ENCODE measurements around the gene FERMT2. TPM values are rescaled to one million over a fixed set of nuclear protein-coding genes. Genes with fewer than 3 reads are reported as not detected.

FERMT2 gene
- total RNA-seq, 4 donors from 2014 or later = 8.4 to 27.0 (median 15.1) TPM

DNA sequence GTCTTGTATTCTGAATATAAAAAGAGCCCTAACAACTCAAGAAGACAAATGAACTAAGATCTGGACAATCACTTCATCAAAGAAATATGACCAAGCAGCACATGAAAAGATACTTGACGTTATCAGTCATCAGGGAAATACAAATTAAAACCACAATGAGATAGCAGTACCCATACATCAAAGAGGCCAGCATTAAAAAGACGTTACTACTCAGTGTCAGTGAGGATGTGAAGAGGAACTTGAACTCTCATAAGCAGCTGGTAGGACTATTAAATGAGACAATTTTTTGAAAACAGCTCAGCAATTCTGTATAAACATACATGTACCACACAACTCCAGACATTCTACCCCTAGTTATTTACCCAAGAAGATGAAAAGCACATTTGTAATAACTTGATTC, 55.9 kb downstream of the FERMT2 start:
- intact Hi-C loops (cut with DNase I; ENCODE audit: low total_unique reads) = no loop called here
- no peak for DNase-seq (ENCODE audit: low spot score in 2 of 2)
- TF ChIP-seq, protein P1, sequence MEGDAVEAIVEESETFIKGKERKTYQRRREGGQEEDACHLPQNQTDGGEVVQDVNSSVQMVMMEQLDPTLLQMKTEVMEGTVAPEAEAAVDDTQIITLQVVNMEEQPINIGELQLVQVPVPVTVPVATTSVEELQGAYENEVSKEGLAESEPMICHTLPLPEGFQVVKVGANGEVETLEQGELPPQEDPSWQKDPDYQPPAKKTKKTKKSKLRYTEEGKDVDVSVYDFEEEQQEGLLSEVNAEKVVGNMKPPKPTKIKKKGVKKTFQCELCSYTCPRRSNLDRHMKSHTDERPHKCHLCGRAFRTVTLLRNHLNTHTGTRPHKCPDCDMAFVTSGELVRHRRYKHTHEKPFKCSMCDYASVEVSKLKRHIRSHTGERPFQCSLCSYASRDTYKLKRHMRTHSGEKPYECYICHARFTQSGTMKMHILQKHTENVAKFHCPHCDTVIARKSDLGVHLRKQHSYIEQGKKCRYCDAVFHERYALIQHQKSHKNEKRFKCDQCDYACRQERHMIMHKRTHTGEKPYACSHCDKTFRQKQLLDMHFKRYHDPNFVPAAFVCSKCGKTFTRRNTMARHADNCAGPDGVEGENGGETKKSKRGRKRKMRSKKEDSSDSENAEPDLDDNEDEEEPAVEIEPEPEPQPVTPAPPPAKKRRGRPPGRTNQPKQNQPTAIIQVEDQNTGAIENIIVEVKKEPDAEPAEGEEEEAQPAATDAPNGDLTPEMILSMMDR (IDR thresholded peaks at IDR 0.05) = no peak
- TF ChIP-seq POLR2A (IDR thresholded peaks at IDR 0.05) = no peak
- H3K4me3 ChIP-seq (ENCODE audit: low read depth, poor library complexity, severe bottlenecking) = no peak overlapping the region
- WGBS, 2 donors = 46 to 56% methylated on average over 2 of the region's 2 CpGs

DNA sequence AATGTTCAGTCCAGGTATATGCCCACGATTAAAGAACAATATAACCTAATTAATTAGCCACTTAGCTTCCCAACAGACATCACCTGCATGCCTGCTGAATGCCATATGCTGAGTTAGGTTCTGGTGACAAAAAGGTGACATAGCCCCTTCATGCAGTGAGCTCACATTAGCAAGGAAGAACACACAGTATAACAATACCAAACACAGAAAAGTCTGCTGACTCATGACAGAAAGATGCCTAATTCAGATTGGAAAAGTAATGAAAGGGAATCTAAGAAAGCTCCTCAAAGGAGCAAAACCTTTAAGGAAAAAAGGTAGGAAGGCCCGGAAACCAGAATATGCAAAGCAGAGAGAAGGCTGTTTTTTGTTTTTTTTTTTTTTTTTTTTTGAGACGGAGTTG, 59.0 kb downstream of the FERMT2 start:
- TF ChIP-seq, protein P1 (IDR thresholded peaks at IDR 0.05) = no peak
- TF ChIP-seq POLR2A (IDR thresholded peaks at IDR 0.05) = no peak
- no peak for DNase-seq (ENCODE audit: low spot score in 2 of 2)
- WGBS, 2 donors = 94 to 96% methylated on average over 3 of the region's 3 CpGs
- H3K4me3 ChIP-seq (ENCODE audit: low read depth, poor library complexity, severe bottlenecking) = no peak overlapping the region
- intact Hi-C loops (cut with DNase I; ENCODE audit: low total_unique reads) = no loop called here

DNA sequence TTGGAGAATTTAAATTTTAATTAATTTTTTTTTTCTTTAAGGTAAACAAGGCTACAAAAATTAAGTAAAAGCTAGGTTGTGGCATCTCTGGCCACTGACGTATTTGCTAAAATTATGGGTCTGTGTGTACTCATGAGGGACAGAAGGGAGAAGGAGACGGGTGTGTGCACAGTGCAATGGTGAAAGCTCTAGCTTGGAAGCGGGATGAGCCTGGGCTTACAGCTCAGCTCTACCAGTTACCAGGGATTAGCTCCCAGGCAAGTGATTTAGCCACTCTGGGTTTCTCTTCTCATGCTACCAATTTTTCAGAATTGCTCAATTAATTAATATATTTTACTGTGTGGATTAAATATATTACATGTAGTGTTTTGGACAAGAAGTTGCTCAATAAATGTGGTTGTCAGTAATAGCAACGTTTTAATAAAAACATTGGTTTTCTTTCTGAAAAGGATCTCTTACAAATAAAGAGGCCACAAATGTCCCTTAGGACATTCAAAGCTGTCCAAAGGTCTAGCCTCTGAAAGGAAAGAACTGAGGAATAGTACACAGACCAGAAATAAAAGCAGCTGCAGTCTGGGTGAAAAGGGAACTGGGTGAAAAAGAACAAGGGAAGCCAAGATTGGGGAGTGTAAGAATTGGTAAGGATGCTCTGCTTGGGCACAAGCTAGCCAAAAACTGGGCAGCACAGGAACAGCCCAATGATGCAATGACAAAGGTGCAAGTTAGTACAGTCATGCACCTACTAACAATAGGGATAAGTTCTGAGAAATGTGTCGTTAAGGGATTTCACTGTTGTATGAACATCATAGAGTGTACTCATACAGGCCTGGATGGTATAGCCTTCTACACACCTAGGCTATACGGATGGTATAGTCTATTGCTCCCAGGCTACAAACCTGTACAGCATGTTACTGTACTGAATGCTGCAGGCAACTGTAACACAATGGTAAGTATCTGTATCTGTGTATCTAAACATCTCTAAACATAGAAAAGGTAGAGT, 61.7 kb downstream of the FERMT2 start:
- WGBS, 2 donors = 85 to 92% methylated on average over 6 of the region's 6 CpGs
- intact Hi-C loops (cut with DNase I; ENCODE audit: low total_unique reads) = no loop called here
- no peak for DNase-seq (ENCODE audit: low spot score in 2 of 2)
- no peak overlapping the region for H3K4me3 ChIP-seq (ENCODE audit: low read depth, poor library complexity, severe bottlenecking)
- TF ChIP-seq, protein P1 (IDR thresholded peaks at IDR 0.05) = no peak
- TF ChIP-seq POLR2A (IDR thresholded peaks at IDR 0.05) = no peak

DNA sequence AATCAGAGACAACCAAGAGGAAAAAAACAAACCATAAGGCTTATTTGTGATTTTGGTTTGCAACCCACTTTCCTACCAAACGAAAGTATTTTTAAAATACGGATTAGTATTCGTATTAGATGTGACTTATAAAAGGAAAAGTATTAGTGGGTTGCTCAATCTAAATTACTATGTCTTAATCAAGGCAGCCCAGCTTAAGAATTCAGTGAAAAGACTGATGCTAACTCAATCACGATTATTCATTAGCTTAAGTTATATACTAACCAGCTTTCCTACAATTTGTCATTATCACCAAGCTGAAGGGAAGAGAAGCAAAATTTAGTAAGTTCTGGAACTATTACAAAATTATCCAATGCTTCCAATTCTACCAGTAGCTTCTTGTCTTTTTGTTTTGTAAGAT, 62.7 kb downstream of the FERMT2 start:
- H3K4me3 ChIP-seq (ENCODE audit: low read depth, poor library complexity, severe bottlenecking) = no peak overlapping the region
- intact Hi-C loops (cut with DNase I; ENCODE audit: low total_unique reads) = no loop called here
- no peak for TF ChIP-seq POLR2A (IDR thresholded peaks at IDR 0.05)
- TF ChIP-seq, protein P1 (IDR thresholded peaks at IDR 0.05) = no peak
- WGBS, 2 donors = 93% methylated on average over 4 of the region's 4 CpGs
- no peak for DNase-seq (ENCODE audit: low spot score in 2 of 2)

DNA sequence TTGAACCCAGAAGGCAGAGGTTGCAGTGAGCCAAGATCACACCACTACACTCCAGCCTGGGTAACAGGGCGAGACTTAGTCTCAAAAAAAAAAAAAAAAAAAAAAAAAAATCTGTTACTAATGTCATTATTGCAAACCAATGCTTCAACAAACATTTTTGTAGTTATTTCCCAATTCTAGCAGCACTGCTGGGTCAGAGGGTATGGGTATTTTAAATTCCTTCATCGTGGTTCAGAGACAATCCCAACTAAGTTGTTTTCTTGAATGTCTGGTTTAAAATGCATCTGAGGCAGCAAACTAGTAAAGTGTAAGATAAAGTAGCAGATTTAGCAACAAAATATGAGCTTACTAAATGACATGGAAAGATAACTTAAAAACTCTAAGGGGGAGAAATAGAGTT, 65.6 kb downstream of the FERMT2 start:
- TF ChIP-seq, protein P1 (IDR thresholded peaks at IDR 0.05) = no peak
- TF ChIP-seq POLR2A (IDR thresholded peaks at IDR 0.05) = no peak
- 85 to 90% methylated on average over 2 of the region's 2 CpGs for WGBS, 2 donors
- no peak for DNase-seq (ENCODE audit: low spot score in 2 of 2)
- no peak overlapping the region for H3K4me3 ChIP-seq (ENCODE audit: low read depth, poor library complexity, severe bottlenecking)
- intact Hi-C loops (cut with DNase I; ENCODE audit: low total_unique reads) = no loop called here
